Retinal pigment epithelial cell (primary cell): ENCODE data around the gene RCE1.

Experiments
- DNase-seq: peaks from one replicate; pipeline ENCODE4 v3.0.0-alpha.2; 2010; ENCODE audit warnings: low read depth
- H3K4me3 ChIP-seq: 2 replicates; pipeline ENCODE4 v1.5.1; 2011; ENCODE audit warnings: mild to moderate bottlenecking, low read length, control low read depth, moderate library complexity
- CTCF ChIP-seq: conservative IDR thresholded peaks from 2 replicates; pipeline ENCODE4 v1.5.1; 2011; ENCODE audit warnings: low read depth, low read length, control low read depth, inconsistent platforms

The RCE1 gene

GRCh38 chr11:66854231-66854661, 11.0 kb downstream of the RCE1 start:
- no peak overlapping the region for H3K4me3 ChIP-seq
- no peak for DNase-seq
- TF ChIP-seq CTCF, result no peak

- no peak for DNase-seq
- TF ChIP-seq CTCF, result no peak
- no peak overlapping the region for H3K4me3 ChIP-seq
These were observed 11.5 kb downstream of the RCE1 start for GRCh38 chr11:66854729-66855211.

GRCh38 chr11:66855574-66856495, 12.6 kb downstream of the RCE1 start:
- peak overlapping the region; percentile 77 for H3K4me3 ChIP-seq
- peak; percentile 66 for DNase-seq
- no peak for TF ChIP-seq CTCF

GRCh38 chr11:66856496-66857233, 13.4 kb downstream of the RCE1 start, which contains the start of gene LRFN4:
TSS of gene LRFN4 (plus strand) at chr11:66857064. CDS start at chr11:66857745, 681 bp downstream.
- peak within 1 kb of the TSS; percentile 77 for H3K4me3 ChIP-seq
- no peak for DNase-seq
- TF ChIP-seq CTCF, result no peak

GRCh38 chr11:66857234-66857926, 14.1 kb downstream of the RCE1 start:
- peak overlapping the region; percentile 52 for H3K4me3 ChIP-seq
- no peak for TF ChIP-seq CTCF
- no peak for DNase-seq

GRCh38 chr11:66857927-66858185, 14.6 kb downstream of the RCE1 start:
- H3K4me3 ChIP-seq, result no peak overlapping the region
- no peak for DNase-seq
- no peak for TF ChIP-seq CTCF
